H1 (cell line): ENCODE results near the gene MRAP2. TPM values are rescaled to one million over a fixed set of nuclear protein-coding genes. Genes with fewer than 3 reads are reported as not detected.

Experiments
- BACH1 ChIP-seq: IDR thresholded peaks from 2 replicates; pipeline ENCODE4 v1.6.1; 2012; ENCODE audit warnings: low read length, improper control_type of control experiment
- CBX5 ChIP-seq: fragments of 300-800, 300-1000 bp; sonication (generic); IDR thresholded peaks from 2 replicates; pipeline ENCODE4 v1.7.1; 2016; ENCODE audit warnings: antibody characterized with exemption, low read length, low read depth
- CEBPB ChIP-seq: IDR thresholded peaks from 2 replicates; pipeline ENCODE4 v1.6.1; 2012; ENCODE audit warnings: low read depth, low read length
- CHD2 ChIP-seq: IDR thresholded peaks from 2 replicates; pipeline ENCODE4 v1.6.1; 2012; ENCODE audit warnings: low read length, improper control_type of control experiment
- CREB1 ChIP-seq: IDR thresholded peaks from 2 replicates; pipeline ENCODE4 v1.6.1; 2012; ENCODE audit warnings: inconsistent platforms
- EP300 ChIP-seq, 2 experiments: IDR thresholded peaks; 1 replicate in 1 of 2; 2 replicates in 1 of 2; pipeline ENCODE4 v1.6.1; 2011 to 2012; ENCODE audit warnings: low read depth in 2 of 2, low read length in 2 of 2, mild to moderate bottlenecking in 2 of 2, borderline replicate concordance in 1 of 2, inconsistent platforms in 1 of 2, moderate library complexity in 1 of 2
- EZH2 ChIP-seq: fragments of 200-600 bp; sonication (generic); IDR thresholded peaks from 2 replicates; pipeline ENCODE4 v1.7.1; 2012; ENCODE audit warnings: low read depth, mild to moderate bottlenecking, moderate library complexity, low read length, inconsistent platforms; ENCODE audit not compliant: severe bottlenecking
- FOSL1 ChIP-seq: IDR thresholded peaks from 2 replicates; pipeline ENCODE4 v1.6.1; 2011; ENCODE audit warnings: mild to moderate bottlenecking, low read depth, low read length, moderate library complexity; ENCODE audit not compliant: insufficient read depth
- GTF2F1 ChIP-seq: IDR thresholded peaks from 2 replicates; pipeline ENCODE4 v1.6.1; 2012; ENCODE audit warnings: low read depth, low read length, improper control_type of control experiment, borderline replicate concordance
- HDAC2 ChIP-seq, 2 experiments: fragments of 300-600 bp in 1 of 2; sonication (generic) in 1 of 2; IDR thresholded peaks; 2 replicates each; pipeline ENCODE4 v1.6.1; 2011 to 2012; ENCODE audit warnings: low read depth in 2 of 2, low read length in 2 of 2, mild to moderate bottlenecking in 2 of 2, moderate library complexity in 2 of 2, borderline replicate concordance in 1 of 2, inconsistent platforms in 1 of 2
- HDAC6 ChIP-seq: IDR thresholded peaks from one replicate; pipeline ENCODE4 v1.7.1; 2012; ENCODE audit warnings: low read depth, mild to moderate bottlenecking, inconsistent platforms, low read length, moderate library complexity
- KDM1A ChIP-seq: fragments of 200-600, 300-600 bp; sonication (generic); IDR thresholded peaks from 2 replicates; pipeline ENCODE4 v1.7.1; 2016; ENCODE audit warnings: mild to moderate bottlenecking, low read length, borderline replicate concordance
- KDM4A ChIP-seq: IDR thresholded peaks from one replicate; pipeline ENCODE4 v1.7.1; 2012; ENCODE audit warnings: low read depth, mild to moderate bottlenecking, moderate library complexity, low read length, inconsistent platforms; ENCODE audit not compliant: severe bottlenecking
- MAFK ChIP-seq: IDR thresholded peaks from 2 replicates; pipeline ENCODE4 v1.6.1; 2012; ENCODE audit warnings: low read depth, mild to moderate bottlenecking, improper control_type of control experiment, low read length
- PHF8 ChIP-seq: fragments of 200-600 bp; sonication (generic); conservative IDR thresholded peaks from 2 replicates; pipeline ENCODE4 v1.7.1; 2012; ENCODE audit warnings: low read depth, mild to moderate bottlenecking, inconsistent platforms, low read length, moderate library complexity
- POLR2AphosphoS5 ChIP-seq: IDR thresholded peaks from 2 replicates; pipeline ENCODE4 v1.6.1; 2011; ENCODE audit warnings: low read depth, low read length
- RFX5 ChIP-seq: IDR thresholded peaks from 2 replicates; pipeline ENCODE4 v1.6.1; 2011; ENCODE audit warnings: low read depth, low read length, improper control_type of control experiment, borderline replicate concordance
- RNF2 ChIP-seq: fragments of 200-900, 300-1000 bp; sonication (generic); IDR thresholded peaks from 2 replicates; pipeline ENCODE4 v1.7.1; 2016; ENCODE audit warnings: borderline replicate concordance, low read depth, mild to moderate bottlenecking, antibody characterized with exemption, low read length; ENCODE audit not compliant: poor library complexity, severe bottlenecking; ENCODE audit errors: missing control alignments
- RXRA ChIP-seq: IDR thresholded peaks from 2 replicates; pipeline ENCODE4 v1.6.1; 2011; ENCODE audit warnings: low read depth, mild to moderate bottlenecking, low read length, moderate library complexity; ENCODE audit not compliant: insufficient read depth
- SIX5 ChIP-seq: IDR thresholded peaks from 2 replicates; pipeline ENCODE4 v1.6.1; 2011; ENCODE audit warnings: mild to moderate bottlenecking, low read depth, low read length
- SP2 ChIP-seq: IDR thresholded peaks from 2 replicates; pipeline ENCODE4 v1.6.1; 2012; ENCODE audit warnings: mild to moderate bottlenecking, low read length, inconsistent platforms
- SUZ12 ChIP-seq: fragments of 200-600 bp; sonication (generic); IDR thresholded peaks from 2 replicates; pipeline ENCODE4 v1.6.1; 2012; ENCODE audit warnings: mild to moderate bottlenecking, inconsistent platforms, low read length, moderate library complexity, mixed read lengths
- TBP ChIP-seq: IDR thresholded peaks from 2 replicates; pipeline ENCODE4 v1.6.1; 2011; ENCODE audit warnings: low read depth, low read length, improper control_type of control experiment
- YY1 ChIP-seq: IDR thresholded peaks from 2 replicates; pipeline ENCODE4 v1.6.1; 2011; ENCODE audit warnings: low read depth, mild to moderate bottlenecking, low read length
- polyA plus RNA-seq, 7 experiments: library from polyadenylated mRNA; depleted of rRNA in 3 of 7; stranded (reverse) in 5 of 7; unstranded in 2 of 7; fragments of >200 nt in 5 of 7; fragments of 200-250 nt in 2 of 7; gene quantifications; 1 replicate in 5 of 7; 2 replicates in 1 of 7; 4 replicates in 1 of 7; pipeline versions ENCODE4 v1.2.1 to v1.2.3, GENCODE V29; 2011 to 2013; ENCODE audit warnings: missing spikeins in 2 of 7, mixed read lengths in 2 of 7
- total RNA-seq: library from RNA; stranded (reverse); fragmentation: NEBNext Ultra II Directional; extraction: Animal tissue kit (Norgen Biotek cat#: 25700); gene quantifications from 2 replicates; pipeline ENCODE4 v1.2.1, GENCODE V29; 2021
- TF ChIP-seq, protein P1 (sequence below): IDR thresholded peaks from 2 replicates; pipeline ENCODE4 v1.6.1; 2012; ENCODE audit warnings: inconsistent platforms

Gene MRAP2
- total and polyA plus RNA-seq, 2 of the 8 experiments (the other 6 are each of a cell fraction or from before 2014, with no cell fraction given), result 5.0 to 11.0 TPM

DNA sequence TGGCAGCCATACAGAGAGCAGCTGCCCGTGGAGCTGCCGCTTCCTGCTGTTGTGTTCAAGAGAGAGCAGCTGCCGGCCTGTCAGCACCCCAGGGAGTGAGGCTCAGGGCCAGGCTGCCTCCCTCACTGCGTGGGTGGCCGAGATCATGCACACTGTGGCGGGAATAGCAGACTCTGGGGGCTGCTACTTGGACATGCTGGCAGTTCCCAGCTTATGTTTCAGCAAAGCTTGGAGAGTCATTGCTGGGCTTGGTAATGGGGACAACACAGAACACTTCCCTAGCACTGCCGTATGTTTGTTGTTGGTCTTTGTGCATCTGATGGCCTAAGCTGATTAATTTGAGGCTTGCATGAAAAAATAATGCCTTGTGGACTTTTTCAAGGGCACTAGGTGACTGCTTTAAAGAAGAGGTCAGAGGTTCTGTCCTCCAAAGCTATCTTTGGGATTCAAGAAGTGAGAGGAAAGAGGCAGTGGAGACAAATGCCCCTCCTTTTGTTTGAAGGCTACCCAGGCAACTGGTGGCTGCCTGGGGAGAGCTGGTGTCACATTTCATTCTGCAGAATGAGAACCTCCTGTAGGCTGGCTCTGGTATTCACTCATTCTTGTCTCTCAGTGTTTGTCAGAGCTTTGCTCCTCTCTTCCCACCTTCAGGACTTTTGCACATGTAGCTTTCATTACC lies 18.8 kb downstream of the MRAP2 start (continued):
- TF ChIP-seq EZH2 (no peak), CHD2 (no peak), SP2 (no peak), FOSL1 (no peak), SUZ12 (no peak), YY1 (0 out of 2 replicates have a peak, but pooled peaks have one; percentile 21), GTF2F1 (no peak), EP300 (IDR thresholded peaks at IDR 0.05; ENCODE audit: borderline replicate concordance in 1 of 2, low read depth in 2 of 2, low read length in 2 of 2) (no peak), MAFK (no peak), CEBPB (no peak), CBX5 (no peak), HDAC2 (IDR thresholded peaks at IDR 0.05; ENCODE audit: borderline replicate concordance in 1 of 2, low read depth in 2 of 2, low read length in 2 of 2) (no peak), CREB1 (no peak), RFX5 (no peak), RNF2 (no peak), RXRA (no peak), TBP (peak; percentile 40; the same call in 1 of the 2 replicates), HDAC6 (no peak), PHF8 (no peak), POLR2AphosphoS5 (no peak), SIX5 (peak; percentile 51), KDM4A (peak; percentile 34), KDM1A (no peak), BACH1 (no peak)
- TF ChIP-seq, protein P1, sequence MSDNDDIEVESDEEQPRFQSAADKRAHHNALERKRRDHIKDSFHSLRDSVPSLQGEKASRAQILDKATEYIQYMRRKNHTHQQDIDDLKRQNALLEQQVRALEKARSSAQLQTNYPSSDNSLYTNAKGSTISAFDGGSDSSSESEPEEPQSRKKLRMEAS, result no peak
